ENCODE results near the gene BRDT. TPM values are rescaled to one million over a fixed set of nuclear protein-coding genes. Genes with fewer than 3 reads are reported as not detected.

Gene BRDT
- total RNA-seq, 4 donors from 2014 or later, result not detected

GRCh38 chr1:92029241-92029922 lies 80.2 kb downstream of the BRDT start:
- peak overlapping the region; percentile 53 for H3K4me3 ChIP-seq
- H3K36me3 ChIP-seq, result no peaks in the 10 kb centered on the region
- 52% methylated on average over 24 of the region's 31 CpGs for WGBS
- no peak overlapping the region for H3K27ac ChIP-seq
- DNase-seq (ENCODE audit: low spot score in 2 of 2), result no peak
- no peak for TF ChIP-seq CTCF (IDR thresholded peaks at IDR 0.05)
- no peak for TF ChIP-seq EP300 (IDR thresholded peaks at IDR 0.05)
- TF ChIP-seq POLR2AphosphoS5 (IDR thresholded peaks at IDR 0.05), result no peak
- TF ChIP-seq POLR2A (IDR thresholded peaks at IDR 0.05), result no peak
- H3K9me3 ChIP-seq, result no peaks in the 10 kb centered on the region
- peaks cover 19% of the 10 kb centered on the region for H3K27me3 ChIP-seq
- H3K4me1 ChIP-seq, result peaks cover 4% of the 10 kb centered on the region

GRCh38 chr1:92030656-92031107 lies 81.5 kb downstream of the BRDT start:
- Histone ChIP-seq H3K4me1 (peaks cover 4% of the 10 kb centered on the region), H3K27me3 (peaks cover 24% of the 10 kb centered on the region), H3K4me3 (peak overlapping the region; percentile 53), H3K36me3 (no peaks in the 10 kb centered on the region), H3K9me3 (no peaks in the 10 kb centered on the region), H3K27ac (no peak overlapping the region)
- 45% methylated on average over 4 of the region's 4 CpGs for WGBS
- TF ChIP-seq EP300 (IDR thresholded peaks at IDR 0.05) (no peak), CTCF (IDR thresholded peaks at IDR 0.05) (no peak), POLR2AphosphoS5 (IDR thresholded peaks at IDR 0.05) (no peak), POLR2A (IDR thresholded peaks at IDR 0.05) (no peak)
- DNase-seq (ENCODE audit: low spot score in 2 of 2), result no peak

GRCh38 chr1:92031281-92032110 lies 82.3 kb downstream of the BRDT start:
- Histone ChIP-seq H3K27ac (no peak overlapping the region), H3K4me1 (peaks cover 4% of the 10 kb centered on the region), H3K4me3 (no peak overlapping the region), H3K36me3 (no peaks in the 10 kb centered on the region), H3K9me3 (no peaks in the 10 kb centered on the region), H3K27me3 (peaks cover 24% of the 10 kb centered on the region)
- TF ChIP-seq POLR2A (IDR thresholded peaks at IDR 0.05), result no peak
- no peak for TF ChIP-seq EP300 (IDR thresholded peaks at IDR 0.05)
- no peak for TF ChIP-seq POLR2AphosphoS5 (IDR thresholded peaks at IDR 0.05)
- TF ChIP-seq CTCF (IDR thresholded peaks at IDR 0.05), result no peak
- no peak for DNase-seq (ENCODE audit: low spot score in 2 of 2)
- 78% methylated on average over 6 of the region's 6 CpGs for WGBS

- no peak overlapping the region for H3K4me3 ChIP-seq
- H3K9me3 ChIP-seq, result no peaks in the 10 kb centered on the region
- no peaks in the 10 kb centered on the region for H3K4me1 ChIP-seq
- peaks cover 9% of the 10 kb centered on the region for H3K27me3 ChIP-seq
- H3K27ac ChIP-seq, result no peak overlapping the region
- TF ChIP-seq POLR2AphosphoS5 (IDR thresholded peaks at IDR 0.05) (no peak), CTCF (IDR thresholded peaks at IDR 0.05) (no peak), POLR2A (IDR thresholded peaks at IDR 0.05) (no peak), EP300 (IDR thresholded peaks at IDR 0.05) (no peak)
- 82% methylated on average over 6 of the region's 6 CpGs for WGBS
- DNase-seq (ENCODE audit: low spot score in 2 of 2), result no peak
- H3K36me3 ChIP-seq, result no peaks in the 10 kb centered on the region
Observed at GRCh38 chr1:92037400-92037799, 88.2 kb downstream of the BRDT start.

GRCh38 chr1:92038695-92039346 lies 89.6 kb downstream of the BRDT start:
- H3K36me3 ChIP-seq, result no peaks in the 10 kb centered on the region
- H3K27me3 ChIP-seq, result peaks cover 9% of the 10 kb centered on the region
- no peaks in the 10 kb centered on the region for H3K4me1 ChIP-seq
- no peak for TF ChIP-seq EP300 (IDR thresholded peaks at IDR 0.05)
- TF ChIP-seq POLR2A (IDR thresholded peaks at IDR 0.05), result no peak
- TF ChIP-seq CTCF (IDR thresholded peaks at IDR 0.05), result no peak
- TF ChIP-seq POLR2AphosphoS5 (IDR thresholded peaks at IDR 0.05), result no peak
- no peaks in the 10 kb centered on the region for H3K9me3 ChIP-seq
- no peak for DNase-seq (ENCODE audit: low spot score in 2 of 2)
- 87% methylated on average over 2 of the region's 2 CpGs for WGBS
- no peak overlapping the region for H3K27ac ChIP-seq
- H3K4me3 ChIP-seq, result no peak overlapping the region

All from suprapubic skin (tissue), 4 donors.